Ascending aorta (tissue), 2 donors: Measurements from ENCODE around the gene UBL3. TPM values are rescaled to one million over a fixed set of nuclear protein-coding genes. Genes with fewer than 3 reads are reported as not detected.

Source experiments
- DNase-seq, 2 donors: peaks; one replicate each; pipeline ENCODE4 v3.0.0-alpha.2; 2019; ENCODE audit warnings: low spot score in 2 of 2
- H3K27ac ChIP-seq, 2 donors: fragments of 200-600 bp; sonication (generic); one replicate each; pipeline ENCODE4 v1.5.1; 2016 to 2017; ENCODE audit warnings: mild to moderate bottlenecking in 1 of 2
- H3K27me3 ChIP-seq: fragments of 200-600 bp; sonication (generic); one replicate; pipeline ENCODE4 v1.5.1; 2017
- H3K36me3 ChIP-seq, 2 donors: fragments of 200-600 bp; sonication (generic); one replicate each; pipeline ENCODE4 v1.5.1; 2016
- H3K4me1 ChIP-seq, 2 donors: fragments of 200-600 bp; sonication (generic); one replicate each; pipeline ENCODE4 v1.5.1; 2016 to 2017; ENCODE audit warnings: mild to moderate bottlenecking in 1 of 2
- H3K4me3 ChIP-seq, 2 donors: fragments of 200-600 bp; sonication (generic); one replicate each; pipeline ENCODE4 v1.5.1; 2016 to 2017; ENCODE audit warnings: mild to moderate bottlenecking in 1 of 2
- H3K9me3 ChIP-seq, 2 donors: fragments of 200-600 bp; sonication (generic); one replicate each; pipeline ENCODE4 v1.5.1; 2016
- intact Hi-C: fragments of 100-400 bp; cut with DNase I; formaldehyde crosslinking; loops from one replicate; pipeline ENCODE4 v1.15.1; 2023
- total RNA-seq: library from RNA; depleted of rRNA; stranded (reverse); fragments of >200 nt; gene quantifications from one replicate; pipeline ENCODE4 v1.1.0, GENCODE V29; 2016
- TF ChIP-seq, protein P1 (sequence below), 3 experiments: fragments of 200-600 bp in 2 of 3; fragments of 450-650 bp in 1 of 3; sonication (generic) in 2 of 3; IDR thresholded peaks; one replicate each; pipeline ENCODE4 v1.5.1; 2016 to 2019; ENCODE audit warnings: antibody characterized with exemption in 3 of 3, mild to moderate bottlenecking in 1 of 3, moderate library complexity in 1 of 3

Gene UBL3
- total RNA-seq, 1 donor from 2014 or later: 17.9 TPM

GRCh38 chr13:29803221-29803620 is 47.2 kb downstream of the UBL3 start:
- Histone ChIP-seq H3K27ac (no peak overlapping the region), H3K27me3 (no peaks in the 10 kb centered on the region), H3K36me3 (no peaks in the 10 kb centered on the region), H3K9me3 (no peaks in the 10 kb centered on the region), H3K4me3 (no peak overlapping the region), H3K4me1 (peaks cover 0 to 12% of the 10 kb centered on the region in 2 donors)
- intact Hi-C loops: no loop called here
- no peak for DNase-seq
- TF ChIP-seq, protein P1, sequence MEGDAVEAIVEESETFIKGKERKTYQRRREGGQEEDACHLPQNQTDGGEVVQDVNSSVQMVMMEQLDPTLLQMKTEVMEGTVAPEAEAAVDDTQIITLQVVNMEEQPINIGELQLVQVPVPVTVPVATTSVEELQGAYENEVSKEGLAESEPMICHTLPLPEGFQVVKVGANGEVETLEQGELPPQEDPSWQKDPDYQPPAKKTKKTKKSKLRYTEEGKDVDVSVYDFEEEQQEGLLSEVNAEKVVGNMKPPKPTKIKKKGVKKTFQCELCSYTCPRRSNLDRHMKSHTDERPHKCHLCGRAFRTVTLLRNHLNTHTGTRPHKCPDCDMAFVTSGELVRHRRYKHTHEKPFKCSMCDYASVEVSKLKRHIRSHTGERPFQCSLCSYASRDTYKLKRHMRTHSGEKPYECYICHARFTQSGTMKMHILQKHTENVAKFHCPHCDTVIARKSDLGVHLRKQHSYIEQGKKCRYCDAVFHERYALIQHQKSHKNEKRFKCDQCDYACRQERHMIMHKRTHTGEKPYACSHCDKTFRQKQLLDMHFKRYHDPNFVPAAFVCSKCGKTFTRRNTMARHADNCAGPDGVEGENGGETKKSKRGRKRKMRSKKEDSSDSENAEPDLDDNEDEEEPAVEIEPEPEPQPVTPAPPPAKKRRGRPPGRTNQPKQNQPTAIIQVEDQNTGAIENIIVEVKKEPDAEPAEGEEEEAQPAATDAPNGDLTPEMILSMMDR (IDR thresholded peaks at IDR 0.05): no peak

GRCh38 chr13:29802621-29803020 is 47.8 kb downstream of the UBL3 start:
- intact Hi-C loops: no loop called here
- TF ChIP-seq, protein P1 (IDR thresholded peaks at IDR 0.05): no peak
- no peaks in the 10 kb centered on the region for H3K36me3 ChIP-seq

GRCh38 chr13:29801737-29802305 is 48.6 kb downstream of the UBL3 start:
- H3K27ac ChIP-seq: no peak overlapping the region
- TF ChIP-seq, protein P1 (IDR thresholded peaks at IDR 0.05): no peak
- no peak for DNase-seq

More at GRCh38 chr13:29802621-29803020, 47.8 kb downstream of the UBL3 start:
- peaks cover 0 to 7% of the 10 kb centered on the region in 2 donors for H3K4me1 ChIP-seq
- H3K4me3 ChIP-seq: no peak overlapping the region
- no peaks in the 10 kb centered on the region for H3K27me3 ChIP-seq
- no peak overlapping the region for H3K27ac ChIP-seq
- no peak for DNase-seq
- no peaks in the 10 kb centered on the region for H3K9me3 ChIP-seq

DNA sequence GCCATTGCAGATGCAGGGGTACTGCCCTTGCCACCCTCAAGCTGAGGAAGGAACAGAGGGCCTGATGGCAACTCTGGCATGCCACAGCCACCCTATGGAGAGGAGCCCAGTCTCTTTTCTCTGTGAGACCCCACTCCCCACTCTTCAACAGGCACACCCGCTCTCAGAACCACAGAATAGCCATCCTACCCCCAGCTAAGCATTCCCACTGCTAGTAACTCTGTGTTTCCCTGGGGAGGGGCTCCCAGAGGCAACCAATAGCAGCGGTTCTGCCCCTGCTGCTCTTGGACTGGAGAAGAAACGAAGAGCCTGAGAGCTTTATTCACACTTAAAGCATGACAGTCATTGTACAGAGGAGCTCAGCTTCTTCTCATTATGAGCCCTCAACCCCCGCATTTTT is 49.3 kb downstream of the UBL3 start:
- Histone ChIP-seq H3K27ac (no peak overlapping the region), H3K36me3 (no peaks in the 10 kb centered on the region), H3K9me3 (no peaks in the 10 kb centered on the region), H3K27me3 (no peaks in the 10 kb centered on the region), H3K4me1 (no peaks in the 10 kb centered on the region), H3K4me3 (no peak overlapping the region)
- no peak for DNase-seq
- TF ChIP-seq, protein P1 (IDR thresholded peaks at IDR 0.05): no peak
- intact Hi-C loops: no loop called here

More at GRCh38 chr13:29801737-29802305, 48.6 kb downstream of the UBL3 start:
- Histone ChIP-seq H3K27me3 (no peaks in the 10 kb centered on the region), H3K4me3 (no peak overlapping the region), H3K4me1 (no peaks in the 10 kb centered on the region), H3K9me3 (no peaks in the 10 kb centered on the region), H3K36me3 (no peaks in the 10 kb centered on the region)
- intact Hi-C loops: no loop called here

- Histone ChIP-seq H3K27me3 (no peaks in the 10 kb centered on the region), H3K36me3 (no peaks in the 10 kb centered on the region), H3K4me3 (no peak overlapping the region), H3K9me3 (no peaks in the 10 kb centered on the region), H3K27ac (no peak overlapping the region), H3K4me1 (no peaks in the 10 kb centered on the region)
- intact Hi-C loops: no loop called here
- TF ChIP-seq, protein P1 (IDR thresholded peaks at IDR 0.05): no peak
- no peak for DNase-seq
These were observed 49.7 kb downstream of the UBL3 start for GRCh38 chr13:29800687-29801086.

- Histone ChIP-seq H3K4me3 (no peak overlapping the region), H3K36me3 (no peaks in the 10 kb centered on the region), H3K9me3 (no peaks in the 10 kb centered on the region), H3K4me1 (no peaks in the 10 kb centered on the region), H3K27ac (no peak overlapping the region), H3K27me3 (no peaks in the 10 kb centered on the region)
- intact Hi-C loops: no loop called here
- no peak for DNase-seq
- TF ChIP-seq, protein P1 (IDR thresholded peaks at IDR 0.05): no peak
These were observed 51.4 kb downstream of the UBL3 start for GRCh38 chr13:29799041-29799440.
